C4-2B (cell line): ENCODE data around the gene CPS1.

Experiments used
- H3K27ac ChIP-seq: fragments of 450-650 bp; 2 replicates; pipeline ENCODE4 v1.5.1; 2017
- CTCF ChIP-seq: fragments of 450-650 bp; conservative IDR thresholded peaks from 2 replicates; pipeline ENCODE4 v1.5.1; 2017; ENCODE audit warnings: mild to moderate bottlenecking
- ZFX ChIP-seq: fragments of 450-650 bp; IDR thresholded peaks from 2 replicates; pipeline ENCODE4 v1.6.1; 2017

CPS1 gene

DNA sequence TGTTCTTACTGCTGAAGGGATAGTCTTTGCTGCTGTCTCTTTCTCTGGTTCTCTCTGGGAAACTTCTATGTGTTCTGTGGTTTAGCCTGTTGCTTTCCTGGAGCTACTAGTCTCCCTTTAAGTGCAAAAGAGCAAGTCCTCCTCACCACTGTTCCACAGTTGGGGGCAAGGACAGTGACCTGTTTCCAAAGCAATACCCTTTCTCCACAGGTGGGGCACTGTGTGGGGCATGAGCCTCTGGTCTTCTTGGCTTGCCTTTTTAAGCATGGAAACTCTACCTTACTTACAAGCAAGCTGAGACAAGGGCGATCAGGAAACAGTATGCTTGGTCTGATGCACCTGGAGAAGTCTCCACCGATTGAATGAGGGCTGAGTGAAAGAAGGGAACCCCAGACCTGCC is 156.7 kb downstream of the CPS1 start:
- no peak overlapping the region for H3K27ac ChIP-seq
- no peak for TF ChIP-seq CTCF
- TF ChIP-seq ZFX: no peak

GRCh38 chr2:210715560-210716082 is 159.2 kb downstream of the CPS1 start:
- no peak for TF ChIP-seq ZFX
- TF ChIP-seq CTCF: no peak
- no peak overlapping the region for H3K27ac ChIP-seq

GRCh38 chr2:210718503-210718902 is 162.1 kb downstream of the CPS1 start:
- TF ChIP-seq CTCF (no peak), ZFX (no peak)
- H3K27ac ChIP-seq: no peak overlapping the region

GRCh38 chr2:210722092-210722491 is 165.7 kb downstream of the CPS1 start:
- no peak for TF ChIP-seq CTCF
- TF ChIP-seq ZFX: no peak
- H3K27ac ChIP-seq: no peak overlapping the region

DNA sequence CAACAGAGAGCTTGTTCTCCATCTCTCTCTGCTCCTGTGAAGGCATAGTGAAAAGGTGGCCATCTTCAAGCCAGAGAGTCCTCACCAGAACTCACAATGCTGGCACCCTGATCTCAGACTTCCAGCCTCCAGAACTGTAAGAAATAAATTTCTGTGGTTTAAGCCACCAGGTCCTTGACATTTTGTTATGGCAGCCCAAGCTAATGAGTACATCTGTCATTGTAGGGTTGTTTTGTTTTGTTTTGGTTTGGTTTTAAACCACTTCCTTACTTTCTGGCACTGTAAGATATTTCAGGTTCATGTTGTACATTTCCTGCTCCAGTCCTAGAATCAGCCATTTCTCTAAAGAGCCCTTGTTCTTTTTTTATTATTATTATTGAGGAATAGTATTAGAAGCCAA is 171.2 kb downstream of the CPS1 start:
- TF ChIP-seq ZFX: no peak
- H3K27ac ChIP-seq: no peak overlapping the region
